Measurements from ENCODE around the gene FOXB1.
A peak's percentile ranks its signal among the peaks of the same experiment; 100 is the strongest.

FOXB1 gene

GRCh38 chr15:59998950-59999611 is 5.0 kb upstream of the FOXB1 start:
- no peak for DNase-seq

- DNase-seq, result peak in 1 of 2 experiments; percentile 11
Measured at GRCh38 chr15:59999612-60000112, 4.4 kb upstream of the FOXB1 start.

GRCh38 chr15:60000113-60000823 is 3.8 kb upstream of the FOXB1 start:
- peak in 1 of 2 experiments; percentile 27 for DNase-seq

- no peak for DNase-seq
Measured at GRCh38 chr15:60000824-60001609, 3.1 kb upstream of the FOXB1 start.

GRCh38 chr15:60001610-60002527 is 2.2 kb upstream of the FOXB1 start:
- DNase-seq, result peak in 1 of 2 experiments; percentile 16

- no peak for DNase-seq
Measured at GRCh38 chr15:60002528-60003218, 1.4 kb upstream of the FOXB1 start.

GRCh38 chr15:60003243-60004008 is 685 bp upstream of the FOXB1 start:
- DNase-seq, result peak in 1 of 2 experiments; percentile 51

- DNase-seq, result peak in 1 of 2 experiments; percentile 73
Measured at GRCh38 chr15:60004846-60005351, 788 bp downstream of the FOXB1 start.

- no peak for DNase-seq
Measured at GRCh38 chr15:60005352-60006202, 1.5 kb downstream of the FOXB1 start.

- peak in 1 of 2 experiments; percentile 39 for DNase-seq
Measured at GRCh38 chr15:60006203-60006862, 2.2 kb downstream of the FOXB1 start.

- DNase-seq, result no peak
Measured at GRCh38 chr15:60006873-60007272, 2.8 kb downstream of the FOXB1 start.

- no peak for DNase-seq
Measured at GRCh38 chr15:60009124-60009960, 5.2 kb downstream of the FOXB1 start.

GRCh38 chr15:60009980-60010732 is 6.0 kb downstream of the FOXB1 start:
- no peak for DNase-seq

GRCh38 chr15:60010858-60011257 is 6.7 kb downstream of the FOXB1 start:
- no peak for DNase-seq

- no peak for DNase-seq
Measured at GRCh38 chr15:60012695-60013094, 8.6 kb downstream of the FOXB1 start.

- DNase-seq, result no peak
Measured at GRCh38 chr15:60017538-60018520, 13.7 kb downstream of the FOXB1 start.
